Nephron progenitor cell (in vitro differentiated cells): ENCODE data around the gene ATF1.

Source experiments
- DNase-seq: peaks from one replicate; pipeline ENCODE4 v3.0.0; 2021
- H3K27ac Mint-ChIP-seq: 2 replicates; pipeline ENCODE4 v1.8.0; 2021; ENCODE audit warnings: mild to moderate bottlenecking, moderate library complexity, mixed read lengths
- H3K27me3 Mint-ChIP-seq: 2 replicates; pipeline ENCODE4 v1.8.0; 2021; ENCODE audit warnings: mild to moderate bottlenecking, low read depth, mixed read lengths; ENCODE audit not compliant: poor library complexity
- H3K36me3 Mint-ChIP-seq: 2 replicates; pipeline ENCODE4 v1.8.0; 2021; ENCODE audit warnings: low read depth, mixed read lengths
- H3K4me1 Mint-ChIP-seq: 2 replicates; pipeline ENCODE4 v1.8.0; 2021; ENCODE audit warnings: mixed read lengths
- H3K4me3 Mint-ChIP-seq: 2 replicates; pipeline ENCODE4 v1.8.0; 2021; ENCODE audit warnings: mild to moderate bottlenecking, moderate library complexity, mixed read lengths
- H3K9me3 Mint-ChIP-seq: 2 replicates; pipeline ENCODE4 v1.8.0; 2021; ENCODE audit warnings: mild to moderate bottlenecking, moderate library complexity, mixed read lengths
- TF ChIP-seq, protein P1 (sequence below): fragments of 200-600 bp; sonication (generic); IDR thresholded peaks from 2 replicates; pipeline ENCODE4 v1.5.0; 2021; ENCODE audit warnings: antibody characterized with exemption

Gene ATF1

DNA sequence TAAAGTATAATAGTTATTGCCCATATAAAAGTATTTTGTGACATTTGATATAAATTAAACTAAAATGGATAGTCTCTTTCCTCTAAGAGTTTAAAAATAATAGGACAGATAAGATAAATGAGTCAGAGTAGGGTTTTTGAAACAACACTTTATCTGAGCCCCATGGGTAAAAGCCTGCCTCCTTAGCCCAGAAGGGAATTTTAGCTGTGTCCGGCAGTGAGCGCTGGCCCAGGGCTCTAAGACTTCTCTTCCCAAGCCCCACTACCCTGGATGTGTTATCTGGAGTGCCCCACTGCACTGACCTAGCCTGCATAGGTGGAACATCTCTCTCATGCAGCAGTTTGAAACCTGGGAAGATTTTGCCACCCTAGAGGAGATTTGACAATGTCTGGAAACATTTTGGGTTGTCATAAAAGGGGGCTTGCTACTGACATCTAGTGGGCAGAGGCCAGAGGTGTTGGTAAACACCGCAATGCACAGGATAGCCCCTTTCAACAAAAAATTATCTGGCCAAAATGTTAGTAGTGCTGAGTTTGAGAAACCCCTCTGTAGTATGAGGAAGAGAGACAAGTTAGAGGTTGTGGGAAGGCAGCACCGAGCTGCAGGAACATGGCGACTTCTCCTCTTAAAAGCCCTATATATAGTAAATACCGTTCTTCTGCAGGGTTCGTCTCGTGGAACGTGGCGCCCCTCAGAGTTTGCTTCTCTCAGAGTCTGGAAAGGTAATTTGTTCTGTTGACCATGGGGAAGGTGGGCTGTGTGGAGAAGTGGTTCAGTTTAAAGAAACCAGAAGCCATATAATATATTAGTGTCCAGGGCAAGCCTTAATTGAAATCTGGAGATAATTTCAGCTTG is 29.3 kb upstream of the ATF1 start:
- DNase-seq: peak; percentile 30

GRCh38 chr12:50739611-50740010 is 24.3 kb upstream of the ATF1 start:
- TF ChIP-seq, protein P1, sequence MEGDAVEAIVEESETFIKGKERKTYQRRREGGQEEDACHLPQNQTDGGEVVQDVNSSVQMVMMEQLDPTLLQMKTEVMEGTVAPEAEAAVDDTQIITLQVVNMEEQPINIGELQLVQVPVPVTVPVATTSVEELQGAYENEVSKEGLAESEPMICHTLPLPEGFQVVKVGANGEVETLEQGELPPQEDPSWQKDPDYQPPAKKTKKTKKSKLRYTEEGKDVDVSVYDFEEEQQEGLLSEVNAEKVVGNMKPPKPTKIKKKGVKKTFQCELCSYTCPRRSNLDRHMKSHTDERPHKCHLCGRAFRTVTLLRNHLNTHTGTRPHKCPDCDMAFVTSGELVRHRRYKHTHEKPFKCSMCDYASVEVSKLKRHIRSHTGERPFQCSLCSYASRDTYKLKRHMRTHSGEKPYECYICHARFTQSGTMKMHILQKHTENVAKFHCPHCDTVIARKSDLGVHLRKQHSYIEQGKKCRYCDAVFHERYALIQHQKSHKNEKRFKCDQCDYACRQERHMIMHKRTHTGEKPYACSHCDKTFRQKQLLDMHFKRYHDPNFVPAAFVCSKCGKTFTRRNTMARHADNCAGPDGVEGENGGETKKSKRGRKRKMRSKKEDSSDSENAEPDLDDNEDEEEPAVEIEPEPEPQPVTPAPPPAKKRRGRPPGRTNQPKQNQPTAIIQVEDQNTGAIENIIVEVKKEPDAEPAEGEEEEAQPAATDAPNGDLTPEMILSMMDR: no peak
- no peaks in the 10 kb centered on the region for H3K9me3 Mint-ChIP-seq
- no peak for DNase-seq
- H3K4me3 Mint-ChIP-seq: no peak overlapping the region
- H3K36me3 Mint-ChIP-seq: peaks cover 81% of the 10 kb centered on the region
- no peaks in the 10 kb centered on the region for H3K4me1 Mint-ChIP-seq
- no peak overlapping the region for H3K27ac Mint-ChIP-seq
- H3K27me3 Mint-ChIP-seq: peaks cover 4% of the 10 kb centered on the region

More for the DNA sequence above, 29.3 kb upstream of the ATF1 start:
- TF ChIP-seq, protein P1: peak; percentile 73
- no peaks in the 10 kb centered on the region for H3K9me3 Mint-ChIP-seq
- no peaks in the 10 kb centered on the region for H3K27me3 Mint-ChIP-seq
- peaks cover 62% of the 10 kb centered on the region for H3K36me3 Mint-ChIP-seq
- no peak overlapping the region for H3K4me3 Mint-ChIP-seq
- H3K4me1 Mint-ChIP-seq: no peaks in the 10 kb centered on the region
- H3K27ac Mint-ChIP-seq: no peak overlapping the region

DNA sequence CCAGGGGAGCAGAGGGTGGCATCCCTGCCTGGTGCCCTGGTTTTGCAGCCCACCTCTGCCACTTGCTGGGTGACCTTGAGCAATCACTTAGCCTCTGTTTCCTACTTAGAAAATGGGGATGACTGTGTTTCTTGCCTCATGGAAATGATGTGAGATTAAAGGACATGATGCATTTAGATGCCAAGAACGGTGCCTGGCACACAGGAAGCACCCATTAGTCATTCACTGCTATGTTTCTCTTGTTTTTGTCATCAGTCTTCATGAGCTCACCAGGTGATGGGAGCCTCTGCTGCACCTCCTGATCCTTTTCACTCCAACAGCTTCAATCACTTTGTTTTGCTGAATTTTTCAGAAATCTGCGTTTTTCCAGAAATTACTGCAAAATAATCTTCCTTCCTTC is 23.6 kb upstream of the ATF1 start:
- no peak overlapping the region for H3K27ac Mint-ChIP-seq
- no peaks in the 10 kb centered on the region for H3K4me1 Mint-ChIP-seq
- TF ChIP-seq, protein P1: no peak
- H3K9me3 Mint-ChIP-seq: no peaks in the 10 kb centered on the region
- H3K4me3 Mint-ChIP-seq: no peak overlapping the region
- H3K27me3 Mint-ChIP-seq: peaks cover 4% of the 10 kb centered on the region
- no peak for DNase-seq
- H3K36me3 Mint-ChIP-seq: peaks cover 75% of the 10 kb centered on the region

DNA sequence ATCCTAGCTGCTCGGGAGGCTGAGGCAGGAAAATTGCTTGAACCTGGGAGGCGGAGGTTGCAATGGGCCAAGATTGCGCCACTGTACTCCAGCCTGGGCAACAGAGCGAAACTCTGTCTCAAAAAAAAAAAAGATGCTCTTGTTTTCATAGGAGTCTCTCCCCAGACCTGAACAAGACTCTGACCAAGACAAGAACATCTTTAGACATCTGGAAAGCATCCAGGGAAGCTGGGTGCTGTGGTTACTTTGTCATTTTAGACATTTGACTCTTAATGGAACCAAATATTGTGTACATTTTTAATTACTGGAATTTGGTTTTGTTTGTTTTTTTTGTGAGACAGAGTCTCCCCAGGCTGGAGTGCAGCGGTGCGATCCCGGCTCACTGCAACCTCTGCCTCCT is 21.1 kb upstream of the ATF1 start:
- no peak overlapping the region for H3K4me3 Mint-ChIP-seq
- H3K27ac Mint-ChIP-seq: no peak overlapping the region
- H3K36me3 Mint-ChIP-seq: peaks cover 71% of the 10 kb centered on the region
- H3K4me1 Mint-ChIP-seq: no peaks in the 10 kb centered on the region
- no peaks in the 10 kb centered on the region for H3K9me3 Mint-ChIP-seq
- peaks cover 4% of the 10 kb centered on the region for H3K27me3 Mint-ChIP-seq
- no peak for DNase-seq
- TF ChIP-seq, protein P1: no peak

DNA sequence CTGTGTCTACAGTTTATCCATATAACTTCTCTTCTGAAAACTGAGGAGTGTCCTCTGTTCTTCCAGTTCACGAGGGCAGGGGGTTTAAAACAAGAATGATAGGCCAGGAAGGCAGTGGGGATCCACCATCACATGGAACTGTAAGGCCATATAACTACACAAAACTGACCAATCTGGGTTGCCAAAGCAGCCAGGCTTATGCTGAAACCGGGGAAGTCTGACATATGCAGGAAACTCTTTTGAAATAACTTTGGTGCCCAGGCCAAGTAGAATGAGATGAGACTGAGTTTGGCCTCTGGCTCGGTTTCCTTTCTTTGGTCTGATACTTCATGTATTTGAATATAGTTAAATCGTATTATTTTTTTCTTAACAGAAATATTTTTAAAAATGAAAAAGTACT is 18.0 kb upstream of the ATF1 start:
- H3K9me3 Mint-ChIP-seq: no peaks in the 10 kb centered on the region
- H3K4me1 Mint-ChIP-seq: no peaks in the 10 kb centered on the region
- H3K4me3 Mint-ChIP-seq: no peak overlapping the region
- peaks cover 4% of the 10 kb centered on the region for H3K27me3 Mint-ChIP-seq
- DNase-seq: no peak
- H3K27ac Mint-ChIP-seq: no peak overlapping the region
- H3K36me3 Mint-ChIP-seq: peaks cover 76% of the 10 kb centered on the region
- TF ChIP-seq, protein P1: no peak

- H3K27me3 Mint-ChIP-seq: peaks cover 4% of the 10 kb centered on the region
- TF ChIP-seq, protein P1: no peak
- peaks cover 71% of the 10 kb centered on the region for H3K36me3 Mint-ChIP-seq
- no peaks in the 10 kb centered on the region for H3K4me1 Mint-ChIP-seq
- no peak overlapping the region for H3K27ac Mint-ChIP-seq
- no peak for DNase-seq
- no peak overlapping the region for H3K4me3 Mint-ChIP-seq
- no peaks in the 10 kb centered on the region for H3K9me3 Mint-ChIP-seq
These were observed 17.5 kb upstream of the ATF1 start for GRCh38 chr12:50746431-50746830.
